ENCODE data around the gene CRADD.

Gene CRADD

GRCh38 chr12:93833946-93834345, 156.8 kb downstream of the CRADD start:
- no peak for TF ChIP-seq CTCF (IDR thresholded peaks at IDR 0.05; ENCODE audit: low read length, missing control alignments)

GRCh38 chr12:93836620-93837260, 159.6 kb downstream of the CRADD start:
- TF ChIP-seq CTCF (IDR thresholded peaks at IDR 0.05; ENCODE audit: low read length, missing control alignments): no peak
- DNase-seq (ENCODE audit: low read depth): no peak

More at GRCh38 chr12:93833946-93834345, 156.8 kb downstream of the CRADD start:
- no peak overlapping the region for H3K4me3 ChIP-seq (replicated peaks; ENCODE audit: low read depth, low read length)
- no peak for DNase-seq (ENCODE audit: low read depth)

GRCh38 chr12:93838193-93838592, 161.0 kb downstream of the CRADD start:
- no peak overlapping the region for H3K4me3 ChIP-seq (replicated peaks; ENCODE audit: low read depth, low read length)
- DNase-seq (ENCODE audit: low read depth): no peak
- TF ChIP-seq CTCF (IDR thresholded peaks at IDR 0.05; ENCODE audit: low read length, missing control alignments): no peak

More at GRCh38 chr12:93836620-93837260, 159.6 kb downstream of the CRADD start:
- H3K4me3 ChIP-seq (replicated peaks; ENCODE audit: low read depth, low read length): no peak overlapping the region

- no peak overlapping the region for H3K4me3 ChIP-seq (replicated peaks; ENCODE audit: low read depth, low read length)
- DNase-seq (ENCODE audit: low read depth): peak; percentile 49
- peak; percentile 10 for TF ChIP-seq CTCF (IDR thresholded peaks at IDR 0.05; ENCODE audit: low read length, missing control alignments)
Observed at GRCh38 chr12:93839064-93839463, 161.9 kb downstream of the CRADD start.

- no peak for DNase-seq (ENCODE audit: low read depth)
- TF ChIP-seq CTCF (IDR thresholded peaks at IDR 0.05; ENCODE audit: low read length, missing control alignments): no peak
- H3K4me3 ChIP-seq (replicated peaks; ENCODE audit: low read depth, low read length): no peak overlapping the region
Observed at GRCh38 chr12:93841671-93842070, 164.5 kb downstream of the CRADD start.

- TF ChIP-seq CTCF (IDR thresholded peaks at IDR 0.05; ENCODE audit: low read length, missing control alignments): no peak
- DNase-seq (ENCODE audit: low read depth): no peak
- H3K4me3 ChIP-seq (replicated peaks; ENCODE audit: low read depth, low read length): no peak overlapping the region
Observed at GRCh38 chr12:93844164-93844784, 167.1 kb downstream of the CRADD start.
